CD14-positive monocyte (primary cell): ENCODE results near the gene MIGA1. TPM values are rescaled to one million over a fixed set of nuclear protein-coding genes. Genes with fewer than 3 reads are reported as not detected.

ENCODE experiments used
- DNase-seq, 3 donors: peaks; one replicate each; pipeline ENCODE4 v3.0.0-alpha.2; 2011 to 2022
- H2AFZ ChIP-seq: 2 replicates; pipeline ENCODE4 v1.6.0; 2012; ENCODE audit warnings: mild to moderate bottlenecking, low read depth, low read length, inconsistent platforms; ENCODE audit not compliant: insufficient read depth, poor library complexity, severe bottlenecking
- H3K27ac ChIP-seq, 2 donors: 1 replicate in 1 of 2; 2 replicates in 1 of 2; pipeline ENCODE4 v1.5.1; 2012 to 2013; ENCODE audit warnings: low read length in 2 of 2, control low read depth in 1 of 2, inconsistent platforms in 1 of 2, low read depth in 1 of 2, mild to moderate bottlenecking in 1 of 2
- H3K27me3 ChIP-seq, 2 donors: one replicate each; pipeline versions ENCODE4 v1.6.0 to v1.6.1; 2011 to 2013; ENCODE audit warnings: low read length in 2 of 2; ENCODE audit not compliant: control insufficient read depth in 2 of 2, insufficient read depth in 2 of 2
- H3K36me3 ChIP-seq, 2 donors: replicated peaks in 1 of 2; 1 replicate in 1 of 2; 2 replicates in 1 of 2; pipeline versions ENCODE4 v1.5.1 to v1.6.1; 2012 to 2013; ENCODE audit warnings: low read length in 2 of 2, control low read depth in 1 of 2, inconsistent platforms in 1 of 2, mild to moderate bottlenecking in 1 of 2; ENCODE audit not compliant: insufficient read depth in 2 of 2, control insufficient read depth in 1 of 2
- H3K4me1 ChIP-seq, 2 donors: 1 replicate in 1 of 2; 2 replicates in 1 of 2; pipeline versions ENCODE4 v1.5.1 to v1.6.1; 2012 to 2013; ENCODE audit warnings: low read length in 2 of 2, control low read depth in 1 of 2, inconsistent platforms in 1 of 2, mild to moderate bottlenecking in 1 of 2, moderate library complexity in 1 of 2; ENCODE audit not compliant: insufficient read depth in 2 of 2, control insufficient read depth in 1 of 2
- H3K4me2 ChIP-seq: replicated peaks from 2 replicates; pipeline ENCODE3; 2012; ENCODE audit warnings: low read length, moderate library complexity, mild to moderate bottlenecking; ENCODE audit not compliant: poor library complexity, severe bottlenecking; ENCODE audit errors: extremely low read depth
- H3K4me3 ChIP-seq, 3 experiments: fragments of 200-600 bp in 1 of 3; sonication (generic) in 1 of 3; replicated peaks in 1 of 3; 1 replicate in 2 of 3; 2 replicates in 1 of 3; pipeline ENCODE4 v1.5.1; 2011 to 2013; ENCODE audit warnings: low read length in 3 of 3, mild to moderate bottlenecking in 3 of 3, control low read depth in 2 of 3, low read depth in 2 of 3, inconsistent platforms in 1 of 3, moderate library complexity in 1 of 3
- H3K79me2 ChIP-seq: 2 replicates; pipeline ENCODE4 v1.6.0; 2012; ENCODE audit warnings: mild to moderate bottlenecking, control low read depth, inconsistent platforms, low read length, moderate library complexity; ENCODE audit not compliant: insufficient read depth
- H3K9ac ChIP-seq: 2 replicates; pipeline ENCODE4 v1.6.0; 2017; ENCODE audit warnings: low read length, mild to moderate bottlenecking; ENCODE audit not compliant: insufficient read depth, poor library complexity, severe bottlenecking
- H3K9me3 ChIP-seq, 2 donors: replicated peaks in 1 of 2; 1 replicate in 1 of 2; 2 replicates in 1 of 2; pipeline versions ENCODE4 v1.5.1 to v1.6.1; 2012 to 2013; ENCODE audit warnings: low read length in 2 of 2, control low read depth in 1 of 2; ENCODE audit not compliant: control insufficient read depth in 1 of 2, insufficient read depth in 1 of 2
- H4K20me1 ChIP-seq: 2 replicates; pipeline ENCODE4 v1.6.0; 2012; ENCODE audit warnings: mild to moderate bottlenecking, low read length, control low read depth, moderate library complexity; ENCODE audit not compliant: insufficient read depth
- H3K27ac Mint-ChIP-seq, 7 donors: one replicate each; pipeline ENCODE4 v1.8.0; 2020; ENCODE audit warnings: mild to moderate bottlenecking in 7 of 7, mixed read lengths in 7 of 7, moderate library complexity in 6 of 7, inconsistent platforms in 2 of 7
- H3K27me3 Mint-ChIP-seq, 3 donors: one replicate each; pipeline ENCODE4 v1.8.0; 2021 to 2022; ENCODE audit warnings: low read depth in 3 of 3, mild to moderate bottlenecking in 3 of 3, mixed read lengths in 3 of 3, moderate library complexity in 3 of 3, inconsistent platforms in 1 of 3
- H3K36me3 Mint-ChIP-seq, 2 donors: one replicate each; pipeline ENCODE4 v1.8.0; 2020; ENCODE audit warnings: mixed read lengths in 2 of 2, inconsistent platforms in 1 of 2, mild to moderate bottlenecking in 1 of 2
- H3K4me1 Mint-ChIP-seq: one replicate; pipeline ENCODE4 v1.8.0; 2020; ENCODE audit warnings: mild to moderate bottlenecking, mixed read lengths
- H3K4me3 Mint-ChIP-seq, 2 donors: one replicate each; pipeline ENCODE4 v1.8.0; 2020; ENCODE audit warnings: mild to moderate bottlenecking in 2 of 2, mixed read lengths in 2 of 2, moderate library complexity in 1 of 2
- H3K9me3 Mint-ChIP-seq, 7 donors: one replicate each; pipeline ENCODE4 v1.8.0; 2020 to 2022; ENCODE audit warnings: mixed read lengths in 7 of 7, mild to moderate bottlenecking in 6 of 7, moderate library complexity in 6 of 7, inconsistent platforms in 2 of 7
- CTCF ChIP-seq: fragments of 200-600 bp; IDR thresholded peaks from one replicate; pipeline ENCODE4 v1.8.0; 2022; ENCODE audit warnings: antibody characterized with exemption, mild to moderate bottlenecking
- WGBS: methylation state at CpG from one replicate; pipeline ENCODE4 v1.1.5; 2013; ENCODE audit warnings: missing lambda C conversion rate; ENCODE audit not compliant: insufficient coverage; 5-methylcytosine and 5-hydroxymethylcytosine counted together
- intact Hi-C, 2 donors: fragments of 100-400 bp; cut with micrococcal nuclease; formaldehyde crosslinking; loops; one replicate each; pipeline versions ENCODE4 v1.15.0 to v1.15.1; 2023
- polyA plus RNA-seq, 3 donors: library from polyadenylated mRNA; depleted of rRNA in 1 of 3; unstranded in 2 of 3; stranded (reverse) in 1 of 3; fragments of 300-500 nt in 2 of 3; fragments of >200 nt in 1 of 3; fragmentation: Illumina TruSeq in 2 of 3; gene quantifications; 1 replicate in 2 of 3; 2 replicates in 1 of 3; pipeline ENCODE4 v1.2.3, GENCODE V29; 2012 to 2021

MIGA1 gene
- polyA plus RNA-seq, 3 donors, result 5.0 to 7.2 (median 6.5) TPM

GRCh38 chr1:77828098-77828497, 48.6 kb downstream of the MIGA1 start:
- H2AFZ ChIP-seq, result no peak overlapping the region
- peaks cover 20 to 54% of the 10 kb centered on the region in 2 donors for H3K36me3 ChIP-seq
- Mint-ChIP-seq H3K4me1 (peaks cover 14% of the 10 kb centered on the region), H3K9me3 (no peaks in the 10 kb centered on the region), H3K4me3 (no peak overlapping the region), H3K36me3 (peaks cover 43 to 58% of the 10 kb centered on the region in 2 donors), H3K27ac (no peak overlapping the region), H3K27me3 (no peaks in the 10 kb centered on the region)
- H3K4me2 ChIP-seq, result no peak overlapping the region
- H3K9me3 ChIP-seq, result no peaks in the 10 kb centered on the region
- 100% methylated on average over 1 of the region's 1 CpG for WGBS
- no peak overlapping the region for H3K27ac ChIP-seq
- no peaks in the 10 kb centered on the region for H3K27me3 ChIP-seq
- H3K9ac ChIP-seq, result no peak overlapping the region
- TF ChIP-seq CTCF, result no peak
- H3K4me1 ChIP-seq, result peaks cover 4 to 7% of the 10 kb centered on the region in 2 donors
- H4K20me1 ChIP-seq, result no peaks in the 10 kb centered on the region
- no peak overlapping the region for H3K4me3 ChIP-seq
- intact Hi-C loops, result no loop called here
- no peak for DNase-seq
- no peaks in the 10 kb centered on the region for H3K79me2 ChIP-seq

- Histone ChIP-seq H3K4me1 (peaks cover 3 to 4% of the 10 kb centered on the region in 2 donors), H3K9ac (no peak overlapping the region), H2AFZ (no peak overlapping the region), H3K4me2 (no peak overlapping the region), H3K36me3 (peaks cover 22 to 60% of the 10 kb centered on the region in 2 donors), H3K27ac (no peak overlapping the region), H4K20me1 (no peaks in the 10 kb centered on the region), H3K9me3 (no peaks in the 10 kb centered on the region), H3K27me3 (no peaks in the 10 kb centered on the region), H3K79me2 (no peaks in the 10 kb centered on the region), H3K4me3 (no peak overlapping the region)
- no peak for DNase-seq
- Mint-ChIP-seq H3K4me1 (peaks cover 15% of the 10 kb centered on the region), H3K27ac (peak overlapping the region in 1 of 7 donors; percentile 66), H3K4me3 (no peak overlapping the region), H3K36me3 (peaks cover 46 to 59% of the 10 kb centered on the region in 2 donors), H3K27me3 (no peaks in the 10 kb centered on the region), H3K9me3 (peaks cover 0 to 3% (median 0%) of the 10 kb centered on the region in 7 donors)
- TF ChIP-seq CTCF, result no peak
- intact Hi-C loops, result no loop called here
- no CpG with 5 or more reads among the region's 1 CpG for WGBS
These were observed 50.4 kb downstream of the MIGA1 start for GRCh38 chr1:77829851-77830250.
